PC-9 (cell line): ENCODE data around the gene HNRNPM.

Experiments
- CTCF ChIP-seq: fragments of 200-600 bp; sonication (generic); conservative IDR thresholded peaks from 2 replicates; pipeline ENCODE4 v1.6.1; 2017; ENCODE audit warnings: mixed run types, antibody characterized with exemption, mild to moderate bottlenecking, moderate library complexity
- EZH2 ChIP-seq: fragments of 200-600 bp; sonication (generic); IDR thresholded peaks from 2 replicates; pipeline ENCODE4 v1.8.0; 2017; ENCODE audit warnings: antibody characterized with exemption, low read depth

- TF ChIP-seq EZH2 (no peak), CTCF (no peak)
These were observed 33.8 kb downstream of the HNRNPM start for GRCh38 chr19:8478598-8478997.
